WTC11 (cell line): ENCODE data around the gene UGT1A5. TPM values are rescaled to one million over a fixed set of nuclear protein-coding genes. Genes with fewer than 3 reads are reported as not detected.

Source experiments
- ATAC-seq: fragments of 200-7000 bp; cut with Tn5 transposase; 2 replicates; pipeline ENCODE4 v1.10.0; 2021; ENCODE audit warnings: mild to moderate bottlenecking, moderate library complexity
- CTCF ChIA-PET: fragments of 300-600 bp; sonication (Branson Sonifier 250); formaldehyde crosslinking; loops from one replicate; lab custom pipeline; 2021; ENCODE audit warnings: antibody characterized with exemption; lab: Charles Lee
- POLR2A ChIA-PET: fragments of 350-600 bp; sonication (Branson Sonifier 250); formaldehyde crosslinking; loops from one replicate; lab custom pipeline; 2021; ENCODE audit warnings: antibody characterized with exemption; lab: Charles Lee
- DNase-seq: peaks from one replicate; pipeline ENCODE4 v3.0.0; 2021; ENCODE audit warnings: low spot score
- H3K27ac Mint-ChIP-seq: 2 replicates; pipeline ENCODE4 v1.8.0; 2021; ENCODE audit warnings: mixed read lengths
- H3K27me3 Mint-ChIP-seq: 2 replicates; pipeline ENCODE4 v1.8.0; 2021; ENCODE audit warnings: low read depth, mild to moderate bottlenecking, moderate library complexity, mixed read lengths
- H3K36me3 Mint-ChIP-seq: 2 replicates; pipeline ENCODE4 v1.8.0; 2021; ENCODE audit warnings: mixed read lengths
- H3K4me1 Mint-ChIP-seq: 2 replicates; pipeline ENCODE4 v1.8.0; 2022; ENCODE audit warnings: mixed read lengths
- H3K4me3 Mint-ChIP-seq: 2 replicates; pipeline ENCODE4 v1.8.0; 2021; ENCODE audit warnings: mild to moderate bottlenecking, moderate library complexity, mixed read lengths
- H3K9me3 Mint-ChIP-seq: 2 replicates; pipeline ENCODE4 v1.8.0; 2021; ENCODE audit warnings: mixed read lengths
- ETV6 ChIP-seq: sonication (generic); formaldehyde crosslinking; IDR thresholded peaks from 2 replicates; pipeline ENCODE4 v1.8.1; 2022; ENCODE audit warnings: mild to moderate bottlenecking, missing genetic modification reagents
- HMGA2 ChIP-seq: fragments of 250-450 bp; sonication (Bioruptor Pico); IDR thresholded peaks from 2 replicates; pipeline ENCODE4 v1.4.0; 2021; ENCODE audit warnings: mild to moderate bottlenecking, moderate library complexity
- MXD4 ChIP-seq: fragments of 250-450 bp; sonication (Bioruptor Pico); IDR thresholded peaks from 2 replicates; pipeline ENCODE4 v1.8.0; 2021; ENCODE audit warnings: mild to moderate bottlenecking, moderate library complexity, borderline replicate concordance
- MYBL2 ChIP-seq: sonication (generic); formaldehyde crosslinking; IDR thresholded peaks from 2 replicates; pipeline ENCODE4 v1.8.1; 2023; ENCODE audit warnings: mild to moderate bottlenecking, moderate library complexity, missing genetic modification reagents
- OVOL2 ChIP-seq: fragments of 250-450 bp; sonication (Bioruptor Pico); IDR thresholded peaks from 2 replicates; pipeline ENCODE4 v1.9.0; 2021; ENCODE audit warnings: mild to moderate bottlenecking, borderline replicate concordance
- RORB ChIP-seq: fragments of 250-450 bp; sonication (Bioruptor Pico); IDR thresholded peaks from 2 replicates; pipeline ENCODE4 v1.9.0; 2021; ENCODE audit warnings: mild to moderate bottlenecking
- SP1 ChIP-seq: sonication (generic); formaldehyde crosslinking; conservative IDR thresholded peaks from 2 replicates; pipeline ENCODE4 v1.8.1; 2022; ENCODE audit warnings: missing genetic modification reagents
- ZNF121 ChIP-seq: sonication (generic); formaldehyde crosslinking; IDR thresholded peaks from 2 replicates; pipeline ENCODE4 v1.8.0; 2023; ENCODE audit warnings: missing genetic modification reagents
- ZNF232 ChIP-seq: sonication (generic); formaldehyde crosslinking; IDR thresholded peaks from 2 replicates; pipeline ENCODE4 v1.8.0; 2022; ENCODE audit warnings: mild to moderate bottlenecking, missing genetic modification reagents
- ZNF671 ChIP-seq: fragments of 250-450 bp; sonication (Bioruptor Pico); IDR thresholded peaks from 2 replicates; pipeline ENCODE4 v1.8.0; 2021; ENCODE audit warnings: mild to moderate bottlenecking
- total RNA-seq: library from RNA; stranded (reverse); gene quantifications from 3 replicates; pipeline ENCODE4 v1.2.3, GENCODE V29; 2021
- TF ChIP-seq, protein P1 (sequence below): sonication (generic); formaldehyde crosslinking; IDR thresholded peaks from 2 replicates; pipeline ENCODE4 v1.8.1; 2023; ENCODE audit warnings: mild to moderate bottlenecking, missing genetic modification reagents, borderline replicate concordance
- TF ChIP-seq, protein P2 (sequence below): sonication (generic); formaldehyde crosslinking; IDR thresholded peaks from 2 replicates; pipeline ENCODE4 v1.8.1; 2022; ENCODE audit warnings: mild to moderate bottlenecking, moderate library complexity, missing genetic modification reagents
- TF ChIP-seq, protein P3 (sequence below): sonication (generic); formaldehyde crosslinking; conservative IDR thresholded peaks from 2 replicates; pipeline ENCODE4 v1.8.1; 2023; ENCODE audit warnings: mild to moderate bottlenecking, low read depth, missing genetic modification reagents, moderate library complexity
- TF ChIP-seq, protein P4 (sequence below): fragments of 250-450 bp; sonication (Bioruptor Pico); IDR thresholded peaks from 2 replicates; pipeline ENCODE4 v1.9.0; 2021; ENCODE audit warnings: moderate library complexity, mild to moderate bottlenecking, inconsistent platforms, borderline replicate concordance
- TF ChIP-seq, protein P5 (sequence below): sonication (generic); formaldehyde crosslinking; IDR thresholded peaks from 2 replicates; pipeline ENCODE4 v1.8.1; 2023; ENCODE audit warnings: mild to moderate bottlenecking, missing genetic modification reagents, moderate library complexity
- TF ChIP-seq, protein P6 (sequence below): sonication (generic); formaldehyde crosslinking; IDR thresholded peaks from 2 replicates; pipeline ENCODE4 v1.8.0; 2022; ENCODE audit warnings: mild to moderate bottlenecking, missing genetic modification reagents

The UGT1A5 gene
- total RNA-seq, 1 experiment from 2014 or later: not detected

DNA sequence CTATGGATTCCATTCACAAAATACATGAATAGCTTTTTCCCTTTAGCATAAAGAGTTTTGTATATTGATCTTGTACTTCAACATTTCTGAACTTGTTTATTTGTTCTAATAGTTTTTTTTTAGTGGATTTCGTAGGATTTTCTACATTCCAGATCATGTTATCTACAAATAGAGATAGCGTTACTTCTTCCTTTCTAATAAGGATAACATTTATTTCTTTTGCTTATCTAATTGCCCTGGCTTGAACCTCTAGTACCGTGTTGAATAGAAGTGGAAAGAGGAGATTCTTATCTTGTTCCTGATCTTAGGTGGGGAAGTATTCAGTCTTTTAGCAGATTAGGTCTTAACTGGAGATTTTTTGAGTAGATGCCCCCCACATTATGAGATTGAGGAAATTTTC lies 10.5 kb upstream of the UGT1A5 start (continued):
- TF ChIP-seq RORB (CRISPR knock-in tag): no peak
- TF ChIP-seq MYBL2 (CRISPR knock-in tag): no peak
- TF ChIP-seq, all 79 proteins: peak for 0

DNA sequence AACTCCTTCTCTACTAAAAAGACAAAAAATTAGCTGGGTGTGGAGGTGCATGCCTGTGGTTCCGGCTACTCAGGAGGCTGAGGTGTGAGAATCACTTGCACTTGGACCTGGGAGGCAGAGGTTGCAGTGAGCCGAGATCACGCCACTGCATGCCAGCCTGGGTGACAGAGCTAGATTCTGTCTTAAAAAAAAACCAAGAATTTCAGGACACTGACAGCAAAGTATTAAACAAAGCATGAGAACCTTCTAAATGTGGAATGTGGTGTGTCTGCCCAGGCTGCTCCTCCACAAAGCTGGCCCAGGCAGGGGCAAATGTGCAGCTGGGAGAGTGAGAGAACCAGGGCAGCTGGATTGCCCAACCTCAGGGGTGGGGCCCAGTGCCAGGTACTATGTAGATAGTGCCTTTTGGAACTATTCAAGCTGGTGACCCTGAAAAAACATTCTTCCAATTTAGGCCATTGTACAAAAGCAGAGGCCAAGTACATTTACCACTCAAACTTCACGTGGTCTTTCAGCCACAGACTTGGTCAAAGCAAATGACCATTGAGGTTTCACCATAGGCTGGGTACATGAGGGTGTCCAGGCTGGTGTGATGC lies 6.7 kb upstream of the UGT1A5 start:
- POLR2A ChIA-PET: no interaction called here
- Mint-ChIP-seq H3K4me3 (no peak overlapping the region), H3K4me1 (0 out of 2 replicates have a peak, but pooled peaks cover under 1% of the 10 kb centered on the region), H3K36me3 (no peaks in the 10 kb centered on the region), H3K27me3 (no peaks in the 10 kb centered on the region; the same call in 1 of the 2 replicates), H3K9me3 (no peaks in the 10 kb centered on the region; the same call in 1 of the 2 replicates), H3K27ac (no peak overlapping the region)
- CTCF ChIA-PET: no interaction called here
- ATAC-seq (no peak), DNase-seq (no peak)
- TF ChIP-seq ZNF232 (CRISPR knock-in tag) (no peak), ETV6 (no peak), MXD4 (CRISPR knock-in tag) (no peak)
- TF ChIP-seq, protein P1, sequence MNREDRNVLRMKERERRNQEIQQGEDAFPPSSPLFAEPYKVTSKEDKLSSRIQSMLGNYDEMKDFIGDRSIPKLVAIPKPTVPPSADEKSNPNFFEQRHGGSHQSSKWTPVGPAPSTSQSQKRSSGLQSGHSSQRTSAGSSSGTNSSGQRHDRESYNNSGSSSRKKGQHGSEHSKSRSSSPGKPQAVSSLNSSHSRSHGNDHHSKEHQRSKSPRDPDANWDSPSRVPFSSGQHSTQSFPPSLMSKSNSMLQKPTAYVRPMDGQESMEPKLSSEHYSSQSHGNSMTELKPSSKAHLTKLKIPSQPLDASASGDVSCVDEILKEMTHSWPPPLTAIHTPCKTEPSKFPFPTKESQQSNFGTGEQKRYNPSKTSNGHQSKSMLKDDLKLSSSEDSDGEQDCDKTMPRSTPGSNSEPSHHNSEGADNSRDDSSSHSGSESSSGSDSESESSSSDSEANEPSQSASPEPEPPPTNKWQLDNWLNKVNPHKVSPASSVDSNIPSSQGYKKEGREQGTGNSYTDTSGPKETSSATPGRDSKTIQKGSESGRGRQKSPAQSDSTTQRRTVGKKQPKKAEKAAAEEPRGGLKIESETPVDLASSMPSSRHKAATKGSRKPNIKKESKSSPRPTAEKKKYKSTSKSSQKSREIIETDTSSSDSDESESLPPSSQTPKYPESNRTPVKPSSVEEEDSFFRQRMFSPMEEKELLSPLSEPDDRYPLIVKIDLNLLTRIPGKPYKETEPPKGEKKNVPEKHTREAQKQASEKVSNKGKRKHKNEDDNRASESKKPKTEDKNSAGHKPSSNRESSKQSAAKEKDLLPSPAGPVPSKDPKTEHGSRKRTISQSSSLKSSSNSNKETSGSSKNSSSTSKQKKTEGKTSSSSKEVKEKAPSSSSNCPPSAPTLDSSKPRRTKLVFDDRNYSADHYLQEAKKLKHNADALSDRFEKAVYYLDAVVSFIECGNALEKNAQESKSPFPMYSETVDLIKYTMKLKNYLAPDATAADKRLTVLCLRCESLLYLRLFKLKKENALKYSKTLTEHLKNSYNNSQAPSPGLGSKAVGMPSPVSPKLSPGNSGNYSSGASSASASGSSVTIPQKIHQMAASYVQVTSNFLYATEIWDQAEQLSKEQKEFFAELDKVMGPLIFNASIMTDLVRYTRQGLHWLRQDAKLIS (CRISPR knock-in tag): no peak

DNA sequence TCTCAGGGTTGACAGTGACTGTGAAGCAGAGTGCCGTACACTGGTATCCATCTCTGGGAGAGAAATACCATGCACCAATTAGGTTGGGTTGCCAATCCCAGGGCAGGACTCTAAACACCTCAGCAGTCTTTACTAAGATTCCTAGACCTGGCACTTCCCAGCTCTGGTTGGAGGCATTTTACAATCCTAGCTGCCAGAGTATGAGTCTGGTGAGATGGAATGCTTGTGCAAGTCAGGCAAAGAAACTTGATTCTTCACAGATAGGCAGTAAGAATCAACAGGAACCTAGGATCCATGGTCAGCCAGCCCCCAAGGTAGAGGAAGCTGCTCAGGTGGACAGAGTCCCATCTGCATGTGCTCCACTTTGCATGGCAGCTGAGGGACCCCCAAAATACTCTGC lies 6.0 kb upstream of the UGT1A5 start:
- no peaks in the 10 kb centered on the region; the same call in 1 of the 2 replicates for H3K27me3 Mint-ChIP-seq
- peaks cover 4% of the 10 kb centered on the region; the same call in 1 of the 2 replicates for H3K4me1 Mint-ChIP-seq
- no peak overlapping the region for H3K4me3 Mint-ChIP-seq
- POLR2A ChIA-PET: no interaction called here
- H3K9me3 Mint-ChIP-seq: no peaks in the 10 kb centered on the region; the same call in 1 of the 2 replicates
- H3K36me3 Mint-ChIP-seq: no peaks in the 10 kb centered on the region
- no peak overlapping the region for H3K27ac Mint-ChIP-seq
- TF ChIP-seq ZNF121 (CRISPR knock-in tag) (no peak), OVOL2 (CRISPR knock-in tag) (no peak), SP1 (CRISPR knock-in tag) (no peak), ETV6 (no peak), HMGA2 (CRISPR knock-in tag) (no peak), ZNF671 (no peak)
- TF ChIP-seq, protein P2, sequence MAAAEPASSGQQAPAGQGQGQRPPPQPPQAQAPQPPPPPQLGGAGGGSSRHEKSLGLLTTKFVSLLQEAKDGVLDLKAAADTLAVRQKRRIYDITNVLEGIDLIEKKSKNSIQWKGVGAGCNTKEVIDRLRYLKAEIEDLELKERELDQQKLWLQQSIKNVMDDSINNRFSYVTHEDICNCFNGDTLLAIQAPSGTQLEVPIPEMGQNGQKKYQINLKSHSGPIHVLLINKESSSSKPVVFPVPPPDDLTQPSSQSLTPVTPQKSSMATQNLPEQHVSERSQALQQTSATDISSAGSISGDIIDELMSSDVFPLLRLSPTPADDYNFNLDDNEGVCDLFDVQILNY (CRISPR knock-in tag): no peak
- TF ChIP-seq, protein P3, sequence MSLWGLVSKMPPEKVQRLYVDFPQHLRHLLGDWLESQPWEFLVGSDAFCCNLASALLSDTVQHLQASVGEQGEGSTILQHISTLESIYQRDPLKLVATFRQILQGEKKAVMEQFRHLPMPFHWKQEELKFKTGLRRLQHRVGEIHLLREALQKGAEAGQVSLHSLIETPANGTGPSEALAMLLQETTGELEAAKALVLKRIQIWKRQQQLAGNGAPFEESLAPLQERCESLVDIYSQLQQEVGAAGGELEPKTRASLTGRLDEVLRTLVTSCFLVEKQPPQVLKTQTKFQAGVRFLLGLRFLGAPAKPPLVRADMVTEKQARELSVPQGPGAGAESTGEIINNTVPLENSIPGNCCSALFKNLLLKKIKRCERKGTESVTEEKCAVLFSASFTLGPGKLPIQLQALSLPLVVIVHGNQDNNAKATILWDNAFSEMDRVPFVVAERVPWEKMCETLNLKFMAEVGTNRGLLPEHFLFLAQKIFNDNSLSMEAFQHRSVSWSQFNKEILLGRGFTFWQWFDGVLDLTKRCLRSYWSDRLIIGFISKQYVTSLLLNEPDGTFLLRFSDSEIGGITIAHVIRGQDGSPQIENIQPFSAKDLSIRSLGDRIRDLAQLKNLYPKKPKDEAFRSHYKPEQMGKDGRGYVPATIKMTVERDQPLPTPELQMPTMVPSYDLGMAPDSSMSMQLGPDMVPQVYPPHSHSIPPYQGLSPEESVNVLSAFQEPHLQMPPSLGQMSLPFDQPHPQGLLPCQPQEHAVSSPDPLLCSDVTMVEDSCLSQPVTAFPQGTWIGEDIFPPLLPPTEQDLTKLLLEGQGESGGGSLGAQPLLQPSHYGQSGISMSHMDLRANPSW (CRISPR knock-in tag): no peak
- TF ChIP-seq, protein P4, sequence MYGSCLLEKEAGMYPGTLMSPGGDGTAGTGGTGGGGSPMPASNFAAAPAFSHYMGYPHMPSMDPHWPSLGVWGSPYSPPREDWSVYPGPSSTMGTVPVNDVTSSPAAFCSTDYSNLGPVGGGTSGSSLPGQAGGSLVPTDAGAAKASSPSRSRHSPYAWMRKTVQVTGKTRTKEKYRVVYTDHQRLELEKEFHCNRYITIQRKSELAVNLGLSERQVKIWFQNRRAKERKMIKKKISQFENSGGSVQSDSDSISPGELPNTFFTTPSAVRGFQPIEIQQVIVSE: no peak
- TF ChIP-seq, protein P5, sequence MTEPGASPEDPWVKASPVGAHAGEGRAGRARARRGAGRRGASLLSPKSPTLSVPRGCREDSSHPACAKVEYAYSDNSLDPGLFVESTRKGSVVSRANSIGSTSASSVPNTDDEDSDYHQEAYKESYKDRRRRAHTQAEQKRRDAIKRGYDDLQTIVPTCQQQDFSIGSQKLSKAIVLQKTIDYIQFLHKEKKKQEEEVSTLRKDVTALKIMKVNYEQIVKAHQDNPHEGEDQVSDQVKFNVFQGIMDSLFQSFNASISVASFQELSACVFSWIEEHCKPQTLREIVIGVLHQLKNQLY: no peak
- TF ChIP-seq, protein P6, sequence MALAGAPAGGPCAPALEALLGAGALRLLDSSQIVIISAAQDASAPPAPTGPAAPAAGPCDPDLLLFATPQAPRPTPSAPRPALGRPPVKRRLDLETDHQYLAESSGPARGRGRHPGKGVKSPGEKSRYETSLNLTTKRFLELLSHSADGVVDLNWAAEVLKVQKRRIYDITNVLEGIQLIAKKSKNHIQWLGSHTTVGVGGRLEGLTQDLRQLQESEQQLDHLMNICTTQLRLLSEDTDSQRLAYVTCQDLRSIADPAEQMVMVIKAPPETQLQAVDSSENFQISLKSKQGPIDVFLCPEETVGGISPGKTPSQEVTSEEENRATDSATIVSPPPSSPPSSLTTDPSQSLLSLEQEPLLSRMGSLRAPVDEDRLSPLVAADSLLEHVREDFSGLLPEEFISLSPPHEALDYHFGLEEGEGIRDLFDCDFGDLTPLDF (CRISPR knock-in tag): no peak
- ATAC-seq (no peak), DNase-seq (no peak)
- CTCF ChIA-PET: no interaction called here
